DMS114 treated with DMSO at 0.1 percent for 48 hours (cell line): ENCODE measurements around the gene PROX1.

Experiments used
- DNase-seq: peaks from one replicate; lab custom pipeline; 2025; ENCODE audit not compliant: unreplicated experiment; lab: John Stamatoyannopoulos, UW

PROX1 gene

GRCh38 chr1:213997038-213997771 lies 9.4 kb downstream of the PROX1 start:
- no peak for DNase-seq

DNA sequence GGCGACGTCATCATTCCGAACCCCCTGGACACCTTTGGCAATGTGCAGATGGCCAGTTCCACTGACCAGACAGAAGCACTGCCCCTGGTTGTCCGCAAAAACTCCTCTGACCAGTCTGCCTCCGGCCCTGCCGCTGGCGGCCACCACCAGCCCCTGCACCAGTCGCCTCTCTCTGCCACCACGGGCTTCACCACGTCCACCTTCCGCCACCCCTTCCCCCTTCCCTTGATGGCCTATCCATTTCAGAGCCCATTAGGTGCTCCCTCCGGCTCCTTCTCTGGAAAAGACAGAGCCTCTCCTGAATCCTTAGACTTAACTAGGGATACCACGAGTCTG lies 10.0 kb downstream of the PROX1 start:
- DNase-seq, result no peak

- DNase-seq, result no peak
These were observed 11.0 kb downstream of the PROX1 start for GRCh38 chr1:213998785-213999184.

DNA sequence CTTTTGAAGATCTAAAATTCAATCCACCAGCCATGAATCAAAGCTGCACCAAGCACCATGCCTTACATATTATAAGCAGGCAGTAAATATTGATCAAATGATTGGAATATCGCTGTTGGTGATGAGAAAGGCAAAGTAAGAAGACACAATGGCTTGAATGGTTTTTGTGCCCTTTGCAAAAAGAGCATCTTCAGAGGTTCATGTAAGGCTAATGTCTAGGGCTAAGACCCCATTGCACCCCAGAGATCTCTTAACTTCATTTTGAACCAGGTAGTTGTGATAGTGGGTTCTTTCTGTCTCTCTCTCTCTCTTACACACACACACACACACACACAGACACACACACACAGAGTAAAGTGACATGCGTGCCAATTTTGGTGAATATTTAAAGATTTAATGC lies 12.0 kb downstream of the PROX1 start:
- DNase-seq, result no peak

GRCh38 chr1:214002060-214002459 lies 14.3 kb downstream of the PROX1 start:
- DNase-seq, result no peak

GRCh38 chr1:214002472-214002871 lies 14.7 kb downstream of the PROX1 start:
- no peak for DNase-seq

DNA sequence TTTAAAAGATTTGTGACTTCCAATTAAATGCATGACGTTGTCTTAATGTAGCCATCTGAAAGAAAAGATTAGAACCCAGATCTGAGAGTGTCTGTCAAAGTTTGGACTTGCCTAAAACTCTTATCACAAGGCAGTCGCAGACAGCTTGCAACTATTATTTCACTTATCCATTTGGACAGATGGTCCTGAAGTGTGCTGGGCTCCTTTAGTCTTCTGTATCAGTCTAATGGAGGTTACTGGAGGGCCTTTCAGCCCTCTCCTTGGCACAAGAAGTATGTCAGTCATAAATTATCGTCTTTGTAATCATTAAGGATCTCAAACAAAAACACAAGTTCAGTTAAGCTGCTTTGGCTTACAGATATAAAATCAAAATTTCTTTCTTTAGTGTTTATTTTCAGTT lies 15.5 kb downstream of the PROX1 start:
- DNase-seq, result no peak

GRCh38 chr1:214004014-214004413 lies 16.2 kb downstream of the PROX1 start:
- DNase-seq, result no peak

GRCh38 chr1:214004795-214005194 lies 17.0 kb downstream of the PROX1 start:
- DNase-seq, result no peak

- no peak for DNase-seq
These were observed 17.9 kb downstream of the PROX1 start for GRCh38 chr1:214005708-214006107.

GRCh38 chr1:214006845-214007244 lies 19.1 kb downstream of the PROX1 start:
- no peak for DNase-seq

GRCh38 chr1:214008347-214008746 lies 20.6 kb downstream of the PROX1 start:
- no peak for DNase-seq

DNA sequence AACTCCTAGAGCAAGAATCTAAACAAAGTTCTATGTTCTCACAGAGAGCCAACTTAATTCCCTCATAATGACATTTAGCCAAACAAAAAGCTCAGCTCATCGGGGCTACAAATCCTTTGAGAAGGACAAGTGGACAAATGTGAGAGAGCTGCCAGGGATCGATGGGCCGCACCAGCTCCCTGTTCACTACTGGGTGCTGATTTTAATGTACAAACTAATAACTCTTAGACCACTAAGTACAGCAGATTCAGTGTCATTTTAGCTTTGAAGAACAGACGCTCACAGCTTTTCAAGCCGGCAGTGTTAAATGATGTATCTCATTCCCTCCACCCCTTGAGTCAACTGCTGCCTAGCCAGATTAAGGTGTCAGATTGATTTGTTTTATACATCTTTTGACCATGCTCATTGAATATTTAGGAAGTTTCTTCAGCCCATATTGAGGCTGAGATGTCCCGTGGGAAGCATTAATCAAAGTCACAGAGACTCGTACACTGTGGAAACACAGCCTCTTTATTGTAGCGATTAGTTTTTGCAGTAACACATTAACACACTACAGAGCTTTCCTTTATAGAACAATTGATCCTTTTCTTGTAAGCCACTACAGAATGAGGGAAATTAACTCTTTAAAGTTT lies 21.1 kb downstream of the PROX1 start:
- no peak for DNase-seq

DNA sequence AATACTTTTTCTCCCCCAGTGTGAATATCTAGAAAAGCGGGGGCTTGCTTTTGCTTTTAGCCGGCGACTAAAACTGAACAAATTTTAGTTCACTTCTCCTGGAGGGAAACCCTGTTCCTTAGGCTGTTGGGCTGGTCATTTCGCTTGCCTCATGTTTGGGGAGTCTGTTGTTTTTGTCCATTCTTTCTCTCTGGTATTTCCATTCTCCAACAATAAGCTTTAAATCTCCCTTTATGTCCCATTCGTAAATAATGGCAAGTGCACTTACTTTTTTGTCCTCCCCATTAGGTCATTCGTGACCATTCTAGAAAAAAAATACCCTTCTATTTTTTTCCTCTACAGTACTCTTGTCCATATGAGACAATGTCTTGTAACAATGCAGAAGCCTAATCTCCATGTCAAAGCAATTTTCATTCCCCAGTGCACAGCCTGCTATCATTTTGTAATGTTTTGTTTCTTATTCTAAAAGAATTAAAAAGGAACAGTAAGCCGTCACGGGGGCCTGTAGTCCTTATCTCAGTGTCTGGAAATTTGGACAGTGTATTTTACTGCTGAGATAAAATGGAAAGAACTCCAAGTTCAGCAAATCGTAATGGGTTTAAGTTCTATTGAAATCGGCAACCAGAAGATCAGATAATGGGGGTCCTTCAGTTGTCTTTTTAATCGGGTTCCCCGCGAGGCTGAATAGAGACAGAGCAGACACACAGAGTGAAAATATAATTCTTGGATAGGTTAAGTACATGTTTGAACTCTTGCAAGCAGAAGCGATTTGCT lies 21.8 kb downstream of the PROX1 start:
- DNase-seq, result no peak

DNA sequence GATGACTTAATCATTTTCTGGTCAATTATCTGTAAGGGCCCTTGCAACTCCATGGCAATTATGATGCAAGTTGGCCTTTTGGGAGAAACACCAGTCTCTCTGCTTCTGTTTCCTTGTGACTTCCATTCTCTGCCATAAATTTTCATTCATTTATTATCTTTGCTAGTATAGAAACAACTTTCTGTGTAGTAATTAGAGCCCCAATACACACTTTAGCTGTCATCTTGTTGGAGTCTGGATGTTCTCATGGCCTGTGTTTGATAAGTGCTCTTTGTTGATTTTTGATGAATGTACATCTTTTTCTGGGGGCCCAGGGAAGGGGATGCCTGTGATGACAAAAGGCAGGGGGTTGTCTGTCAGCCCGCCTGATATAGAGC lies 22.4 kb downstream of the PROX1 start:
- no peak for DNase-seq

- DNase-seq, result no peak
These were observed 22.9 kb downstream of the PROX1 start for GRCh38 chr1:214010717-214011116.

DNA sequence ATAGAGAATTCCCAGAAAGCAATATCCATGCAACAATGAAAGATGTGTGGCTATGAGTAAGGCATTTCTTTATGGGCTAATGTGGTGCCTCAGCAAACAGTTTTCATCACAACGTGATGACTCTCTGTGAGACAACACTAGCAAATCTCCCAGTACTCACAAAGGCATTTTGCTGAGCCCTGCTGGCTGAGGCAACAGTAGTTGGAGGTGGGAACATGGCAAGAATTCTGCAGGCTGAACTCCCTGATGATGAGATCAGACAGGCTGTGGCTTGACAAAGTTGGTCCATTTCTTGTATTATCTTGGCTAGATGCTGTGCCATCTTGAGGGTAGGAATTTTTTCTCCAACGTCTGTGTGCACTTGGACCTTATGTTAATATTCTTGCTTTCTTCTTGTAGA lies 24.6 kb downstream of the PROX1 start:
- DNase-seq, result no peak

DNA sequence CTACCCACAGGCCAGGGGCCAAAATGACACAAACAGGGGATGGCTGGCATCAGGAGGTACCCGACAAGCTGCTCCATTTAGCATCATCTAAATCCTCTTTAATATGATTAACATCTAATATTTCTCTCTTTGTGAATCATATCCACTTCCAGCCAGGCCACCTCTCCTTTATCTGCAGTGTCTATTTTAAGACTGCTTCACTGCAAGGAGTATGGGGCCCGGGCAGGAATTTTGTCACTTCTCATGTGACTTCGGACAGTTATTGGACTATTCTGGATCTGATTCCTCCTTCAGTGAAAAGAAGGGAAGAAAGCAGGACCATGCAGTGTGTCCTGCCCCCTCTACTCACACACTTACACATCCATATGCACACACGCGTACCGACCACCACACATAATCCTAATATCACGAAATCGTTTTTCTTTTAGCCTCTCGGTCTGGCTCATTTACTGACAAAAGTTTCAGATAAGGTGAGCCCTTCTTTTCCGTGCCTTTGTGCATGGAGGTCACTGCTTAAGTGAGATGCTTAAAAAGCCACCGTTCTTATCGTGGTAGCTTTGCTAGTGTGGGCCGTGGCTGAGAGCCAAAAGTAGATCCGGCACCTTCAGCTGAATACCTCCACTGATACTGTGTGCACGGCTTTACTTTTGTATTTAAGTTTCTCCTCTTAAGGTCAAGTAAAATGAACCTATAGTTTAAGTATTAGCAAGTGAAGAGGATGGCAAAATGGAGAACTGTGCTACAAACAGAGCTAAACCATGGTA lies 26.0 kb downstream of the PROX1 start:
- DNase-seq, result no peak

DNA sequence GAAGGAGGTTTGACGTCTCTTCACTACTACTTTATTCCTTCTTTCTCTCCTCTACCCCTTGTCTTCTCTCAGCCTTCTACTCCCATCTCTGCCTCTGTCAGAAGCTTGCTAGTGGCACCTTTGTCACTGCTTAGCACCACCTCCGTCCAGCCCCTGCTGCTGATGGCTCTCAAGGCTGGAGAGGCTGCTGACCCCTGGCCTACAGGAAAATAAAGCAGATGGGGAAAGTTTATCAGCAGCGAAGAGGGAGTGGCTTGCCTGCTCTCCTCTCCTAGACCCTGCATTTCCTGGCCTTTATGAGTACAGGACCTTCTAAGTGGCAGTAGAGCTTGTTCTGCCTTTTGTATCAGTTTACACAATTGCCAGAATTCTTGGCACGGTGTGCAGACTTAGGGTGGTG lies 27.0 kb downstream of the PROX1 start:
- no peak for DNase-seq

GRCh38 chr1:214017191-214017982 lies 29.6 kb downstream of the PROX1 start:
- DNase-seq, result no peak
